GM19467 (cell line): ENCODE data around the gene ZNF609.
"Not testable (repeated sequence)": the region's sequence is repeated elsewhere in the genome, so short reads cannot be mapped to it uniquely, and the experiment has no call there.

Experiments used
- ATAC-seq: cut with Tn5 transposase; IDR thresholded peaks from one replicate; pipeline ENCODE4 v1.9.1; 2021; ENCODE audit warnings: mild to moderate bottlenecking, moderate library complexity; ENCODE audit not compliant: unreplicated experiment

ZNF609 gene

DNA sequence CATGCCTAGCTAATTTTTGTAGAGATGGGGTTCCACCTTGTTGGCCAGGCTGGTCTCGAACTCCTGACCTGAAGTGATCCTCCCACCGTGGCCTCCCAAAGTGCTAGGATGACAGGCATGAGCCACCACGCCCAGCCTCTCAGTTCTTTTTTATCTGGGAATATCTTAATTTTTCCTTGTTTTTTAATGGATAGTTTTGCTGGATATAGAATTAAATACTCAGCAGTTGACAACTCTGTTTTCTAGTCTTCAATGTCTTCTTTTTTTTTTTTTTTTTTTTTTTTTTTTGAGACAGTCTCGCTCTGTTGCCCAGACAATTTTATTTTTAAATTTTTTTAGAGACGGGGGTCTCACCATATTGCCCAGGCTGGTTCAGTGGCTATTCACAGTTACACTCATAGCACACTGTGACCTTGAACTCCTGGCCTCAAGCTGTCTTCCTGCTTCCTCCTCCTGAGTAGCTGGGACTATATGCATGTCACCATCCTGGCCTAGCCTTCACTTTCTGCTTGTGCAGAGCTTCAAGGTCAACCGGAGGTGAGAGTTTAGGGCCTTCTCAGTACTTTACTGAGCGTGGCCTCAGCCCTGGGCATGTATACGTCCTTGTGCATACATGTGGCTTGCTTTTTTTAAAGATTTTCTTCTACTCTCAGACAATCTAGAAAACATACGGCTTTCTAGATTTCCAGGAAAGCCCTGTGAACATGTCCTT is 120.5 kb downstream of the ZNF609 start:
- no peak for ATAC-seq

DNA sequence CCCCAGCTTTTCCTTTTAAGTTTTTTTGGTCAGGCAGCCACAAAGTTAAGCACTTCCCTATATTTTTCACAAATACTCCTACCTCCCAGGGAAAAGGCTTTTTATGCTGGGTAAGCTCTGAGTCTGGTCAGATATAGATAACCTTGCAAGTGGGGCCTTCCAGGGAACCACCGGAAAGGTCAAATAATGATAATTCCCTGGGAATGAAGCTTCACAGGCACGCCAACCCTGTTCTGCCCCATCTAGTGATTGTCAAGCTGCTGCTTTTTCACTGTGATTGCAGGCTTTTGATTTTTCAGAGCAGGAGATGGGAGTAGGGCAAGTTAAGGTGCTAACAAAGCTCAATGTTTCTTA is 121.0 kb downstream of the ZNF609 start:
- ATAC-seq, result no peak

DNA sequence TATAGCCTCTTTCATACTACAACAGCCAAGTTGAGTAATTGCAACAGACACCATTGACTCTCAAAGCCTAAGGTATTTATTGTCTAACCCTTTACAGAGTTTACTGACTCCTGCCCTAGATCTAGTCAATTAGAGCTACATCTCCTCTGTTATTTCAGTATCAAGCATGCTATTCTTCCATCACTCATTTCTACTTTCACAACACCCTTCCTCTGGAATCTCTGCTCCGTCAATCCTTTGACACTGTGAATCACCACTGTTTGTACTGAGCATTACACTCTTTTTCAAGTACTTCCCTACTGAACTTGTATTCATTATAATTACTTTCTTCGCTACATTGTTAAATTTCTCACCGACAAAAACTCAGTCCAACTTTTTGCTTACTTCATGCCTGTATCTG is 121.8 kb downstream of the ZNF609 start:
- no peak for ATAC-seq

DNA sequence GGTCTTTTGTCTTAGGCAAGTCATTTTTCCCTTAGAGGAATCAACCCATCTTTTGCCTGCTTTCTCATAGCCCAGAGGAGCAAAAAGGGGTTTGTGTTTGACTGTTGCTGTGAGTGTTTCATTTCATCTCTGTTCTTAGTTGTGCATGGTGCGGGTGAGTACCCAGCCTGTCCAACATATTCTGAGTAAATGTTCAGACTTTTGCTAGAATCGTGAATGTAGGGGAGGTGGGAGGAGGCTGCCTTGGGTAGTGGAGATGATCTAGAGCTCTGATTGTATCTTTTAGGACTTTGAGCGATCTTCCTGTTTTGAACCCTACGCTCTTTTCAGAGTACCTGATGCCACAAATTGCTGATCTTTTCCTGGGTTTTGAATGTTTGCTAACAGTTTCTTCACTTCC is 123.1 kb downstream of the ZNF609 start:
- ATAC-seq, result no peak

DNA sequence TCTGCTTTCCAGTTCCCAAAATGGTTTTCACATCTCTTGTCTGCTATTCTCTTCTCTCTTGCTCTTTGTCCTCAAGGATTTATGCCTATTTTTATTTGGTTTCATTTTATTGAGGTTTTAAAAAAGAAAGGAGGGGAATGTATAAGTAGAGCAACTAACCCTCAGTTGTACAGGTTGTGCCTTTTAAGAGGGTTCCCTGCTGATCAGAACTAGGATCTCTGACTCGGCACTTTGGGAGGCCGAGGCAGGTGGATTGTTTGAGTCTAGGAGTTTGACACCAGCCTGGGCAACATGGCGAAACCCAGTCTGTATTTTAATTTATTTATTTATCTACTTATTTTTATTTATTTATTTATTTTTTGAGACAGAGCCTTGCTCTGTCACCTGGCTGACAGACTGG is 123.6 kb downstream of the ZNF609 start:
- no peak for ATAC-seq

DNA sequence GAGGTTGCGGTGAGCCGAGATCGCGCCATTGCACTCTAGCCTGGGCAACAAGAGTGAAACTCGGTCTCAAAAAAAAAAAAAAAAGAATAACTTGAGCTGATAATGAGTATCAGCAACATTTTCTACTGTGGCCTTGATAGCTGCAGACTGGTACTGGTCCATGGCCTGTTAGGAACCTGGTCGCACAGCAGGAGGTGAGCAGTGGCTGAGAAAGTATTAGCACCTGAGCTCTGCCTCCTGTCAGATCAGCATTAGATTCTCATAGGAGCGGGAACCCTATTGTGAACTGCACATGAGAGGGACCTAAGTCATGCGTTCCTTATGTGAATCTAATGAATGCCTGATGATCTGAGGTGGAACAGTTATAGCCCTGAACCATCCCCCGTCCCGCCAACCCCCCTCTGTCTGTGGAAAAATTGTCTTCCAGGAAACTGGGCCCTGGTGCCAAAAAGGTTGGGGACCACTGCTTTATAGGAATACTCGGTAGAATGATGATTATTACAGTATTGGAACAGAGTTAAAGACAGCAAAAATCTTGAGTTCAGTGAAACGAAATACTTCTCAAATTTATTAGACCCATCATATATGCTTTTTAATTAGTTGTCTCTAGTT is 126.0 kb downstream of the ZNF609 start:
- no peak for ATAC-seq

DNA sequence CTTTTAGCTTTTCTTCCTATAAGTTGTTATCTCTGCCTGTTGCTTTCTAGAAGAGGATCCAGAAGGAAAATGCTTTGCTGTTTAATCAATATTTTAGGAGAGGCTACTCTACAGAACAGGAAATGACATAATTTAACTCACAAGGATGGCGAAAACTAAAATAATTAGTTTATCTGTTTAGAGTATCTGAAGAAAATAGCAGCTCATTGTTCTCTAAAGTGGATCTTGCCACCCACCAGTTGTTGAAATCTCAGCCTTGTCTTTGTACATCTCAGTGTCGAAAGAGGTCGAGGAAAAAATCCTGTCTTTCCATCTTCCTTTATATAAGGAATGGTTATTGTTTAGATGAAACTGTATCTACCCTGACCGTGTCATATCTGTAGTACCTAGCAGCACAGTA is 126.6 kb downstream of the ZNF609 start:
- ATAC-seq, result no peak

DNA sequence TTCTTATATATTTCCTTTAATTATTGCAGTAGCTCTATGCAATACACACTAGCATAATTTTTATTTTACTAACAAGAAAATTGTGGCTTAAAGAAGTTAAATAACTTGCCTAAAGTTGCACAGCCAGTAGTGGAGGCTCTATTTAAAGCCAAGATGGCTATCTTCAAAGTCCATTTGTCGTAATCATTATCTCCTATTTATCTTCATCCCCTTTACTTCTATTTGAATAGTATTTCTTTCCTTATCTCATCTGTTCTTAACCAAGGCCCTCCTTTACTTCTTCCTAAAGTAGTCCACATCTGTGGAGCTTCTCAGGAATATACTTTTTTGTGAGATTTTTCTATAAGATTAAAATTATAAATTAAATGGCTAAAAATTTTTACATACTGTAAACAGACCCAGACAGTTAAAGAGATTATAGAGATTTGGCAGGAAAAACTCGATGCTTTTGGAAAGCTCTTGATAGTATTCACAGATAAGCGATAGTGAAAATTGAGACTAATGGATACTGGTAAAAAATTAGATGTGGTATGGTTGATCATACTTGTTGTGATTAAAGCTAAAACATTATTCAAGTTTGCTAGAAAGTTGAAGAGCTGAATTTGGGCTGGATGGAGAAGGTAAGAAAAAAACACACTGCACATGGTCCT is 129.2 kb downstream of the ZNF609 start:
- no peak for ATAC-seq

DNA sequence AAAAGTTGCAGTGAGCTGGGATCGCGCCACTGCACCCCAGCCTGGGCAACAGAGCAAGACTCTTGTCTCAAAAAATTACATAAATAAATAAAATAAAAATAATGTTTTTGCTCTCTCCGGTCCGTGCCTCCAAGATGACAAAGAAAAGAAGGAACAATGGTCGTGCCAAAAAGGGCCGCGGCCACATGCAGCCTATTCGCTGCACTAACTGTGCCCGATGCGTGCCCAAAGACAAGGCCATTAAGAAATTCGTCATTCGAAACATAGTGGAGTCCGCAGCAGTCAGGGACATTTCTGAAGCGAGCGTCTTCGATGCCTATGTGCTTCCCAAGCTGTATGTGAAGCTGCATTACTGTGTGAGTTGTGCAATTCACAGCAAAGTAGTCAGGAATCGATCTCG is 132.5 kb downstream of the ZNF609 start:
- ATAC-seq, result not testable (repeated sequence)

DNA sequence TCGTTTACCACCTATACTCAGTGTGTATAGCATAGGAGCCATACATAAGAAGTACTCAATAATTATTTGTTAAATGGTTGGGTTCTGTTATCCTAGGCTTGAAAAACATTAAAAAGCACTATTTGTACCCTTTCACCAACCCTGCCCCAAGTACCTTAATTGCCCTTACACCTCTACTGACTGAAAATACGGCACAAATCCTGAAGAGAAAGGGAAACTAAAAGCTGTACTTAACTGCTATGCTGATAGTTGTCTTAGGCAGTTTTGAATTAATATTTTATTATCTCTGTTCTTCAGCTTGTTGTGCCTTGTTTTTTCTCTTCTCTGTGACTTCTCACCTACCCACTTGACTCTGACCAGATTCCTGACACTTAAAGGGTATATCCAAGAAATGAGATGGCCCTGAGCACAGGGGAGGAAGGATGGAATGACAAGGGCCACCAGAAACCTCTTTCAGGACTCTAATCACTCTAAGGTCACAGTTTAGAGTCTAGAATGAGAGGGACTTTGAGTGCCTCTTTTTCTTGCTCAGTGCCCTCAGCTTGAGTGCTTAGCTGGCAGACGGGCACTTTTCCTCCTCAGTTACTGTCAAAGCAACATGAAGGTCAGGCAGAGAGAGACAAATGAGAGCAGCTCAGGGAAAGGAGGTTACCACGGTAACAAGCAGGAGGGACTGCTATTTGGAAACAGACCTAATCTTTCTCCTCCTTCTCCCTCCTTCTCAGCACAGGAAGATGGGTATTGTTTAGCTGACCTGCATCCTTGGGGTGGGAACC is 136.5 kb downstream of the ZNF609 start:
- ATAC-seq, result no peak

DNA sequence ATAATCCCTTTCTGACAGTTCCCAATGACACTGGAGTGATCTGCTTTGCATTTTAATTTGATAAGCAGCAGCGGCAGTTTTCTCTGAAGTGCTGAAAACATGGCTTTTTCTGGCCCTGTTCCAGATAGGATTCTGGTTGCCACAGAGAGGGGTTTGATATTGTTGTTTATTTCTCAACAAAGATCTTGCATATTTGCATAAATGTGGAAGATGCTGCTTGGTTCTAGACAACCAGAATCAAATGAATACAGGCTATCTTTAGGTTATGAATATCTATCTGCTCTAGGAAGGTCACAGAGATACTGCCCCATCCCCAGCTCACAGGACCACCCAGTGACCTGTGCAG is 137.1 kb downstream of the ZNF609 start:
- ATAC-seq, result no peak

DNA sequence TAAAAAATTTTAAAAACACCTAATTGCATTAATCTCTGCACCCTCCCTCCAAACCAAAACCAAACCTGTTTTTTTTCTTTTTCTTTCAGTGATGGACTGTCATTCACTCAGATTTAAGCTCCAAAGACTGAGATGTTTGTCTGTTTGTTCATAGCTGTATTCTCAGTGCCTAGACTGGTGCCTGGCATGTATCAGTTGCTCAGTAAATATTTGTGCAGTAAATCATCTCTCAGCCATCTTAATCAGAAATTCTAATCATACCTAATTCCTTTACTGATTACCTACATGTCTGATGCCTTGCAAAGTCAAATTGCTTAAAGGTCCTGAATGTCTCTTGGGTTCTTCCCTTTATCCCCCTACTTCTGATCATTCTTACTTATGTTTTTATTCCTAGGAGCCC is 138.8 kb downstream of the ZNF609 start:
- ATAC-seq, result no peak

DNA sequence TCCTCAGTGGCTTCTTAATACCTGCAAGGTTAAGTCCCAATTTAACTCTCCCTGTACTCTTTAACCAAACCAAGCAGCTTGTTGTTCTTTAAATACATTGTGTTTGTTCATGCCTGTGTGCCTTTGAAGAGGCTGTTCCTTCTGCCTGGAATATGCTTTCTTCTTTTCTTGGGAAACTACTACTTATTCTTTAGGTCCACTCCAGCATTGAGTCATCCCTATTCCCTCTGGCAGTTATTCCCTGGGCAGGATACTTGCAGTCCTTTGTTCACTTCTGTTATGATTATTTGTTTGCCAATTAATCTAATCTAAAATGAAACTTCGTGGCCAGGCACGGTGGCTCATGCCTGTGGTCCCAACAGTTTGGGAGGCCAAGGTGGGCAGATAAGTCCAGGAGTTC is 139.3 kb downstream of the ZNF609 start:
- no peak for ATAC-seq

DNA sequence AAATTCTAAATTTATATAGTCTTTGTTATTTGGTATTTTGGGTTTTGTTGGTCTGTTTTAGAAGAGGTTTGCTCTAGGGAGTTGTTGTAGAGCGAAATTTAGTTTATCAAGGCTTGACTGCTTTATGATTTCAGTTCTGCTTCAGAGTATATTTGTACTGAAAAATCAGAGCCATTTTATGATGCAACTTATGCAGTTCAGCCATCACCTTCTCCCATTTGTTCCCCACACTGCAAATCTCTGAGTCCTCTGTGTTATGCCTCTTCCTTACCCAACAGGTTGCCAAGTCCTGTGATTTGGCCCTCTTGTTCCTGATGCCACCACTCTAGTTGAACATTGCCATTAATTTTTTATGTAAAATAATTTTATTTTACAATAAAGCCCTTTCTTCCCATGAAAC is 140.4 kb downstream of the ZNF609 start:
- no peak for ATAC-seq

DNA sequence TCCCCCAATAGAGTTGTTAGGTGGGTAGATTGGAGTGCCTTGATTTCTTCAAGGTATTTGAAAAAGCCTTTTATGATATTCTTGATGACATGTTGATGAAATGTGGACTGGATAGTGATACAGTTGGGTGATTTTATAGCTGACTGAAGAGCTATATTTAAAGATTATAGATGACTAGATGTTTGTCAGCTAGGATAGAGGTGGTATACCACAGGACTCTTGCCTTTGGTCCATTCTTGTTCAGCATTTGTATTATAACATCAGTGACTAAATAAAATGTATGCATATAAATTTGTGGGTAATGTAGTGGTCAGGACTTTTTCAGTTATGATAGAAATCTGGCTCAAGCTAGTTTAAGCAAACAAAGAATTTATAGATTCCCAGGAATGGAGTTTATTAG is 143.9 kb downstream of the ZNF609 start:
- ATAC-seq, result no peak

DNA sequence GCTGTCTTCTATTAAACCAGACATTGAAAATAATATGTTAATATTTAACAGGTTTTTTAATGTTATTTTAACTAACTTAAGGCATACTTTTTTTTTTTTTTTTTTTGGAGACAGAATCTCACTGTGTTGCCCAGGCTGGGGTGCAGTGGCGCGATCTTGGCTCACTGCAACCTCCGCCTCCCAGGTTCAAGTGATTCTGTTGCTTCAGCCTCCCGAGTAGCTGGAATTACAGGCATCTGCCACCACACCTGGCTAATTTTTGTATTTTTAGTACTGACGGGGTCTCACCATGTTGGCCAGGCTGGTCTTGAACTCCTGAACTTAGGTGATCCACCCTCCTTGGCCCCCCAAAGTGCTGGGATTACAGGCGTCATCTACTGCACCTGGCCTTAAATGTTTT is 147.0 kb downstream of the ZNF609 start:
- not testable (repeated sequence) for ATAC-seq

DNA sequence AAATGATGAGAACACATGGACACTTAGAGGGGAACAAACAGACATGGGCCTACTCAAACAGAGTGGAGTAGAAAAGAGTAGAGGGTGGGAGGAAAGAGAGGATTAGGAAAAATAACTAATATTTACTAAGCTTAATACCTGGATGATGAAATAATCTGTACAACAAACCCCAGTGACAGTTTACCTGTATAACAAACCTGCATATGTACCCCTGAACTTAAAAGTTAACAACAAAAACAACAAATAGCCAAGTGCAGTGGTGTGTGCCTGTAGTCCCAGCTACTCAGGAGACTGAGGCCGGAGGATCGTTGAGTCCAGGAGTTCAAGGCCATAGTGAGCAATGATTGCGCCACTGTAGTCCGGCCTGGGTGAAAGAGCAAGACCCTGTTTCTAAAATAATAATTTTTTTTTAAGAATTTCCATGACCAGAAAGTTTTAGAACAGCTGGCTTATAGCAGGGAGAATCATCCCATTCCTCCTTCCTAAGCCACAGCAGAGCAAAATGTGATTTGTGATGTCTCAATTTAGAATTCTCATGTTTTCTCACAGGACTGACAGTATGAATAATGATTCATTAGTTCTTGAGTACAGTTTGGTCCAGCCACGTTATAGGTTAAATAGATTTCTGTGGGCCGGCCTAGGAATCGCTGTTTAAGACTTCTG is 150.0 kb downstream of the ZNF609 start:
- no peak for ATAC-seq

DNA sequence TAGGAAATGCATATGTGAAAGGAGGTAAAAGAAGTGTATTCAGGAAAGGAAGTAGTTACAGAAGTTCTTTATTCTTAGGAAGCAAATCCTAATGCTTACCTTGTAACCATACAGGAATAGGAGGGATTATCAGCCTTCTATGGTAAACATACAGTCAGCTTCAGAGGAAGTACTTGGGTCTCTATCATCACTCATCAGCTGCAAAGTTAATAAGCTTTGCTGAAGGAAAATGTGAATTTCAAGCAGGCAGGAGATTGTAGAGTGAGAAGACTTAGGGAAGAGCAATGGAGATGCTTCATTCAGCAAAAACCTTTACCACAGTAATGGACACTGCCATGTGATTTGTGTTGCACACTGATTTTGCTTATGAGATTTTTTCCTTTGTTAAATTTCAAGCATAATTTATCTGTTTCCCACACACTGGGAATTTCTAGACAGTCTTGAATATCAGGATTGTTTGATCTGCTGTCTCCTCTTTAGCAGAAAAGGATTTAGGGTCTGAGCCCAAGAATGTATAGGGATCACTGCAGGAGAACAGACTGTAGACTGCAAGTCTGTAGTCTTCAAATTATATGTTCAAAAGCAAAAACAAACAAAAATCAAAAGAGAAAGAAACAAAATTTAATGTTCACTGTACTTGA is 150.8 kb downstream of the ZNF609 start:
- ATAC-seq, result no peak

DNA sequence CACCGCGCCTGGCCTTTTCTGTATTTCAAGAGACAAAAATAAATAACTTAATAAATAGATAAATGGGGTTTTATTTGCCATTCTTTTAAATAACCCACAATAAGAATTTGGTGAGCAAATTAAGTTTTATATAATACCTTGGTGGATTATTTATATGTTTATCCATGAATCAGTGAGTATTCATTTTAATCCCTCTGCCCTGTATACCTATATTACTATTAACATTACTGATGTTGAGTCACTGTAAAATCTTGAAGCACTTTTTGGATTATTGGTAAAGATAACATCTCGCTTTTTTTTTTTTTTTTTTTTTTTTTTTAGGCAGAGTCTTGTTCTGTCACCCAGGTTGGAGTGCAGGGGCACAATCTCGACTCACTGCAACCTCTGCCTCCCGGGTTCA is 154.1 kb downstream of the ZNF609 start:
- ATAC-seq, result no peak

DNA sequence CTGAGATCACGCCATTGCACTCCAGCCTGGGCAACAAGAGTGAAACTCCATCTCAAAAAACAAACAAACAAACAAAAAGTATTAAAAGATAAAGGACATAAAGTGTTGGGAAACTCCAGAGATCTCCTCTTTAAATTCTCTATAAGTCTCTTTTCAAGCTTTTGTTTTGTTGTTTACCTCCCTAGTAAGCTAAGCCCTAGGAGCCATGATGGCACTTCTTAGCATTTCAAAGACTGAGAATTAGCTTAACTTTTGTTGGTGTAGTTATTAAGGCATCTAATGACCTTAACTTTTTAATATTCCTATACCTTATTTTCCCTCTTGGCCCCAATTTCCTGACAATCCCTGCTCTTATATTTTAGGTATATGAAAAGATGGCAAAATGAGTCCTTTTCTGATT is 157.3 kb downstream of the ZNF609 start:
- ATAC-seq, result no peak

DNA sequence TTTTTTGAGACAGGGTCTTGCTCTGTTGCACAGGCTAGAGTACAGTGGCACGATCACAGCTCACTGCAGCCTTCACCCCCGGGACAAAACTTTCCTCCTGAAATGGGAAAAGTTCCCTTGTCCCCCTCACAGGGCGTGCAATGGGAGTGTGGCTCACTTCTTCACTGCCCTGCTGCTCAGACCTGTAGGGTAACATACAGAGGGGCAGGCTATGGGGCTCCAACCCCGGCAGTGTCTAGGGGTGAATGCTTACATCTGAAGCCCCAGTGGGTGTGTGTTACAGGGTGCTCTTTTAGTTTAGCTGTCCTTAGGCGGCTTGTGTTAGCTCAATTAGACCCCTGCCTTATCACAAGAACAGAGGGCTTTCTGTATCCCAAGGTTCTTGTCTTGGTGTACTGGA is 157.8 kb downstream of the ZNF609 start:
- ATAC-seq, result no peak
